NCI-H128 (cell line): ENCODE results near the gene FCAMR.
A peak's percentile ranks its signal among the peaks of the same experiment; 100 is the strongest.

Source experiments
- DNase-seq: peaks from one replicate; lab custom pipeline; 2025; ENCODE audit not compliant: unreplicated experiment; lab: John Stamatoyannopoulos, UW

The FCAMR gene

GRCh38 chr1:206912445-206913095, 57.7 kb downstream of the FCAMR start:
- peak; percentile 78 for DNase-seq

GRCh38 chr1:206911064-206911663, 59.1 kb downstream of the FCAMR start:
- no peak for DNase-seq

GRCh38 chr1:206909883-206910318, 60.4 kb downstream of the FCAMR start:
- no peak for DNase-seq

GRCh38 chr1:206909161-206909882, 60.9 kb downstream of the FCAMR start:
- DNase-seq = peak; percentile 72

- DNase-seq = no peak
These were observed 62.2 kb downstream of the FCAMR start for GRCh38 chr1:206908038-206908437.
